OCI-LY7 (cell line): ENCODE data around the gene EHD4. TPM values are rescaled to one million over a fixed set of nuclear protein-coding genes. Genes with fewer than 3 reads are reported as not detected.

Experiments
- BruUV-seq: library from RNA; stranded (reverse); fragments of 400-500 nt; replicated peaks from 2 replicates; lab custom pipeline; 2021; lab: Mats Ljungman, UMichigan
- CTCF ChIA-PET: fragments of 300-600 bp; sonication (Branson Sonifier 250); formaldehyde crosslinking; loops from one replicate; lab custom pipeline; 2022; ENCODE audit warnings: antibody characterized with exemption; ENCODE audit not compliant: unreplicated experiment; lab: Charles Lee
- POLR2A ChIA-PET: fragments of 300-600 bp; sonication (Branson Sonifier 250); formaldehyde crosslinking; loops from one replicate; lab custom pipeline; 2022; ENCODE audit warnings: antibody characterized with exemption; lab: Charles Lee
- DNase-seq: peaks from one replicate; pipeline ENCODE4 v3.0.0-alpha.2; 2015; ENCODE audit warnings: low spot score
- H2AFZ ChIP-seq: fragments of 200-600 bp; sonication (generic), shearing (Covaris generic); 2 replicates; pipeline ENCODE4 v1.6.1; 2014; ENCODE audit warnings: mild to moderate bottlenecking, antibody characterized with exemption, low read length, moderate library complexity
- H3K27ac ChIP-seq: fragments of 200-600 bp; sonication (generic); 2 replicates; pipeline ENCODE4 v1.5.1; 2014; ENCODE audit warnings: mixed run types, low read depth, mild to moderate bottlenecking, moderate library complexity, low read length, inconsistent platforms; ENCODE audit not compliant: poor library complexity, severe bottlenecking
- H3K36me3 ChIP-seq: fragments of 200-600 bp; sonication (generic); 2 replicates; pipeline ENCODE4 v1.6.1; 2014; ENCODE audit warnings: mild to moderate bottlenecking, antibody characterized with exemption, low read length, moderate library complexity, mixed read lengths; ENCODE audit not compliant: insufficient read depth
- H3K4me1 ChIP-seq: fragments of 200-600 bp; sonication (generic); 2 replicates; pipeline ENCODE4 v1.5.1; 2014; ENCODE audit warnings: mild to moderate bottlenecking, low read length; ENCODE audit not compliant: insufficient read depth, poor library complexity, severe bottlenecking
- H3K4me2 ChIP-seq: fragments of 200-600 bp; sonication (generic); 2 replicates; pipeline ENCODE4 v1.6.1; 2014; ENCODE audit warnings: mild to moderate bottlenecking, low read length
- H3K4me3 ChIP-seq: fragments of 200-600 bp; sonication (generic); 2 replicates; pipeline ENCODE4 v1.5.1; 2014; ENCODE audit warnings: mild to moderate bottlenecking, low read depth, low read length; ENCODE audit not compliant: poor library complexity, severe bottlenecking
- H3K79me2 ChIP-seq: fragments of 200-600 bp; sonication (generic); 2 replicates; pipeline ENCODE4 v1.6.1; 2016; ENCODE audit warnings: low read depth, mild to moderate bottlenecking, low read length, moderate library complexity, mixed read lengths; ENCODE audit not compliant: insufficient read depth
- H3K9me2 ChIP-seq: fragments of 200-600 bp; sonication (generic); 2 replicates; pipeline ENCODE4 v1.6.1; 2016; ENCODE audit warnings: mild to moderate bottlenecking, low read length, mixed read lengths; ENCODE audit not compliant: insufficient read depth
- H3K9me3 ChIP-seq: fragments of 200-600 bp; sonication (generic); 2 replicates; pipeline ENCODE4 v1.6.1; 2014; ENCODE audit warnings: mild to moderate bottlenecking, mixed run types, low read length, mixed read lengths
- H4K20me1 ChIP-seq: fragments of 200-600 bp; sonication (generic); 2 replicates; pipeline ENCODE4 v1.6.1; 2014; ENCODE audit warnings: mild to moderate bottlenecking, antibody characterized with exemption, low read length, moderate library complexity, mixed read lengths; ENCODE audit not compliant: insufficient read depth
- CTCF ChIP-seq: fragments of 200-600 bp; sonication (generic); conservative IDR thresholded peaks from 2 replicates; pipeline ENCODE4 v1.5.1; 2014; ENCODE audit warnings: mild to moderate bottlenecking, antibody characterized with exemption, low read length, moderate library complexity, mixed read lengths
- EZH2phosphoT487 ChIP-seq: fragments of 200-600 bp; sonication (generic); IDR thresholded peaks from 2 replicates; pipeline ENCODE4 v1.6.1; 2018; ENCODE audit warnings: low read depth, borderline replicate concordance, mild to moderate bottlenecking, mixed run types, antibody characterized with exemption, low read length, moderate library complexity, mixed read lengths
- intact Hi-C: fragments of 100-400 bp; cut with micrococcal nuclease; formaldehyde crosslinking; loops from one replicate; pipeline ENCODE4 v1.10.0; 2022; ENCODE audit not compliant: unreplicated experiment
- total RNA-seq, 2 experiments: library from RNA; depleted of rRNA in 1 of 2; stranded (reverse); fragments of >200 nt in 1 of 2; shearing (Covaris generic) in 1 of 2; gene quantifications; 2 replicates each; pipeline ENCODE4 v1.2.3, GENCODE V29; 2014 to 2022

Gene EHD4
- total RNA-seq, 2 experiments from 2014 or later: 13.5 to 19.4 TPM

- DNase-seq: no peak
- no peak overlapping the region for H2AFZ ChIP-seq
- BruUV-seq: no TSS peak
These were observed 9.2 kb upstream of the EHD4 start for GRCh38 chr15:41981371-41982132.

GRCh38 chr15:41980654-41981323 lies 8.4 kb upstream of the EHD4 start:
- no peak overlapping the region for H3K4me3 ChIP-seq
- no peaks in the 10 kb centered on the region for H3K36me3 ChIP-seq
- H3K4me2 ChIP-seq: no peak overlapping the region
- BruUV-seq: no TSS peak
- no peak overlapping the region for H3K27ac ChIP-seq
- no peaks in the 10 kb centered on the region for H3K4me1 ChIP-seq
- no peaks in the 10 kb centered on the region for H3K79me2 ChIP-seq
- DNase-seq: no peak
- POLR2A ChIA-PET: interaction anchor here (0.7 to 1.5 kb wide), 2 partner anchors 8 to 125 kb away, joined by 3 to 6 read pairs; partner anchors contain the start of gene EHD4
- H3K9me2 ChIP-seq: no peaks in the 10 kb centered on the region
- CTCF ChIA-PET: no interaction called here
- no peaks in the 10 kb centered on the region for H4K20me1 ChIP-seq
- intact Hi-C loops: no loop called here
- TF ChIP-seq CTCF (no peak), EZH2phosphoT487 (no peak)
- no peak overlapping the region for H2AFZ ChIP-seq
- H3K9me3 ChIP-seq: no peaks in the 10 kb centered on the region

More at GRCh38 chr15:41981371-41982132, 9.2 kb upstream of the EHD4 start:
- no peak for TF ChIP-seq EZH2phosphoT487
- no peak for TF ChIP-seq CTCF
- no peaks in the 10 kb centered on the region for H3K79me2 ChIP-seq
- intact Hi-C loops: no loop called here
- H3K36me3 ChIP-seq: no peaks in the 10 kb centered on the region
- no peaks in the 10 kb centered on the region for H3K9me3 ChIP-seq
- H4K20me1 ChIP-seq: no peaks in the 10 kb centered on the region
- no peak overlapping the region for H3K4me3 ChIP-seq
- H3K4me2 ChIP-seq: no peak overlapping the region
- ChIA-PET POLR2A (interaction anchor here (0.7 to 1.5 kb wide), 2 partner anchors 9 to 124 kb away, joined by 3 to 6 read pairs; partner anchors contain the start of gene EHD4), CTCF (interaction anchor here (0.6 kb wide), 1 partner anchor 109 kb away, joined by 3 read pairs; no protein-coding TSS in a partner anchor)
- no peak overlapping the region for H3K27ac ChIP-seq
- H3K9me2 ChIP-seq: no peaks in the 10 kb centered on the region
- H3K4me1 ChIP-seq: no peaks in the 10 kb centered on the region
